Measurements from ENCODE around the gene CTDSP2. TPM values are rescaled to one million over a fixed set of nuclear protein-coding genes. Genes with fewer than 3 reads are reported as not detected.
A peak's percentile ranks its signal among the peaks of the same experiment; 100 is the strongest.
"Not testable (repeated sequence)": the region's sequence is repeated elsewhere in the genome, so short reads cannot be mapped to it uniquely, and the experiment has no call there.

CTDSP2 gene
- total and polyA plus RNA-seq, 7 donors = 13.9 to 91.8 (median 71.3) TPM

DNA sequence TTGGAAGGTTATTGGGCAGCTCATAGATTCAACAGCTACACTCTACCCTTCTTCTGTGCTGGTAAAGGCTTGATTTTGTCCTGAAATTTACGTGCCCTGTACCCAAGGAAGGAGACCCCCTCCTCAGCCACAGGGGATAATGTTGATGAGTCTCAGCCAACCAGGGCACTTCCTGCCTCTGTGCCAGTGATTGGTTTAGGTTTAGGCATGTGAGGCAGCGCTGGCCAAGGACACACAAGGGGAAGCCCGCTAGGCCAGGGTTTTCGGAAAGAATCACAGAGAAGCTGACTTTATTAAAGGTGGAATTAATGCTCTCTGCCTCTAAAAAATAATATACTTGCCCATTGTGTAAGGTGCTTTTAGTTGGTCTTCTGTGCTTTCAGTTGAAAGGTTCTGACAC, 15.4 kb upstream of the CTDSP2 start:
- H3K4me1 ChIP-seq = peaks cover 10% of the 10 kb centered on the region
- no peak overlapping the region for H3K27ac ChIP-seq
- no peak for DNase-seq
- intact Hi-C loops (cut with DNase I) = no loop called here
- no peaks in the 10 kb centered on the region for H3K27me3 ChIP-seq (ENCODE audit: insufficient read depth in 3 of 3, low read length in 2 of 3)
- H3K4me3 ChIP-seq = no peak overlapping the region
- no peak for ATAC-seq
- H3K36me3 ChIP-seq (ENCODE audit: insufficient read depth in 1 of 2, low read depth in 1 of 2) = no peaks in the 10 kb centered on the region
- no peaks in the 10 kb centered on the region for H3K9me3 ChIP-seq
- 78 to 96% (median 96%) methylated on average over 4 of the region's 4 CpGs for WGBS, 3 donors
- TF ChIP-seq, protein P1, sequence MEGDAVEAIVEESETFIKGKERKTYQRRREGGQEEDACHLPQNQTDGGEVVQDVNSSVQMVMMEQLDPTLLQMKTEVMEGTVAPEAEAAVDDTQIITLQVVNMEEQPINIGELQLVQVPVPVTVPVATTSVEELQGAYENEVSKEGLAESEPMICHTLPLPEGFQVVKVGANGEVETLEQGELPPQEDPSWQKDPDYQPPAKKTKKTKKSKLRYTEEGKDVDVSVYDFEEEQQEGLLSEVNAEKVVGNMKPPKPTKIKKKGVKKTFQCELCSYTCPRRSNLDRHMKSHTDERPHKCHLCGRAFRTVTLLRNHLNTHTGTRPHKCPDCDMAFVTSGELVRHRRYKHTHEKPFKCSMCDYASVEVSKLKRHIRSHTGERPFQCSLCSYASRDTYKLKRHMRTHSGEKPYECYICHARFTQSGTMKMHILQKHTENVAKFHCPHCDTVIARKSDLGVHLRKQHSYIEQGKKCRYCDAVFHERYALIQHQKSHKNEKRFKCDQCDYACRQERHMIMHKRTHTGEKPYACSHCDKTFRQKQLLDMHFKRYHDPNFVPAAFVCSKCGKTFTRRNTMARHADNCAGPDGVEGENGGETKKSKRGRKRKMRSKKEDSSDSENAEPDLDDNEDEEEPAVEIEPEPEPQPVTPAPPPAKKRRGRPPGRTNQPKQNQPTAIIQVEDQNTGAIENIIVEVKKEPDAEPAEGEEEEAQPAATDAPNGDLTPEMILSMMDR (IDR thresholded peaks at IDR 0.05) = no peak

DNA sequence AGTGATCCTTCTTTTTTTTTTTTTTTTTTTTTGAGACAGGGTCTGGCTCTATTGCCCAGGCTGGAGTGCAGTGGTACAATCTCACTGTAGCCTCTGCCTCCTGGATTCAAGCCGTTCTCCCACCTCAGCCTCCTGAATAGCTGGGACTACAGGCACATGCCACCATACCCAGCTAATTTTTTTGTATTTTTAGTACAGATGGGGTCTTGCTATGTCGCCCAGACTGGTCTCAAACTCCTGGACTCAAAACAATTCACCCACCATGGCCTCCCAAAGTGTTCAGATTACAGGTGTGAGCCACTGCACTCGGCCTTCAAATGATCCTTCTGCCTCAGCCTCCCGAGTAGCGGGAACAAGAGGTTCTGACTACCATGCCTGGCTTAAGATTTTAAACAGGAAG, 14.4 kb upstream of the CTDSP2 start:
- H3K9me3 ChIP-seq; DNase-seq; H3K4me3 ChIP-seq; H3K27me3 ChIP-seq (ENCODE audit: insufficient read depth in 3 of 3, low read length in 2 of 3); ATAC-seq; H3K27ac ChIP-seq; intact Hi-C loops (cut with DNase I); H3K36me3 ChIP-seq (ENCODE audit: insufficient read depth in 1 of 2, low read depth in 1 of 2): not testable (repeated sequence)
- peaks cover 10% of the 10 kb centered on the region for H3K4me1 ChIP-seq
- 96 to 99% (median 97%) methylated on average over 5 of the region's 5 CpGs for WGBS, 3 donors

DNA sequence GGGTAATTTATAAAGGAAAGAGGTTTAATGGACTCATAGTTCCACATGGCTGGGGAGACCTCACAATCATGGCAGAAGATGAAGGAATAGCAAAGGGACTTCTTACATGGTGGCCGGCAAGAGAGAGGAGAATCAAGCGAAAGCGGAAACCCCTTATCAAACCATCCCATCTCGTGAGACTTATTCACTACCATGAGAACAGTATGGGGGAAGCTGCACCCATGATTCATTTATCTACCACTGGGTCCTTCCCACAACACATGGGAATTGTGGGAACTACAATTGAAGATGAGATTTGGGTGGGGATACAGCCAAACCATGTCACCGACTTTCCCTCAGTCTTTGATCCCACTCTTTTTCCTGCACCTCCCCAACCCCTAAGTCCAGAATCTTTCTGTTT, 12.6 kb upstream of the CTDSP2 start:
- Histone ChIP-seq H3K4me1 (peaks cover 8% of the 10 kb centered on the region), H3K36me3 (ENCODE audit: insufficient read depth in 1 of 2, low read depth in 1 of 2) (no peaks in the 10 kb centered on the region), H3K9me3 (no peaks in the 10 kb centered on the region), H3K27me3 (ENCODE audit: insufficient read depth in 3 of 3, low read length in 2 of 3) (no peaks in the 10 kb centered on the region), H3K4me3 (no peak overlapping the region), H3K27ac (no peak overlapping the region)
- 91 to 93% (median 93%) methylated on average over 5 of the region's 5 CpGs for WGBS, 3 donors
- TF ChIP-seq, protein P1 (IDR thresholded peaks at IDR 0.05) = no peak
- DNase-seq (no peak), ATAC-seq (no peak)
- intact Hi-C loops (cut with DNase I) = no loop called here

DNA sequence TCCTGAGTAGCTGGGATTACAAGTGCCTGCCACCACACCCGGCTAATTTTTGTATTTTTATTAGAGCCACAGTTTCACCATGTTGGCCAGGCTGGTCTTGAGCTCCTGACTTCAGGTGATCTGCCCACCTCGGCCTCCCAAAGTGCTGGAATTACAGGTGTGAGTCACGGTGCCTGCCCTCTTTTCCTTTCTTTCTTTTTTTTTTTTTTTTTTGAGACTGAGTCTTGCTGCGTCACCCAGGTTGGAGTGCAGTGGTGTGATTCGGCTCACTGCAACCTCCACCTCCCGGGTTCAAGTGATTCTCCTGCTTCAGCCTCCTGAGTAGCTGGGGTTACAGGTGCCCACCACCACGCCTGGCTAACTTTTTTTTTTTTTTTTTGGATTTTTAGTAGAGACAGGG, 11.6 kb upstream of the CTDSP2 start:
- H3K9me3 ChIP-seq; H3K27me3 ChIP-seq (ENCODE audit: insufficient read depth in 3 of 3, low read length in 2 of 3); DNase-seq; ATAC-seq; H3K27ac ChIP-seq; H3K4me3 ChIP-seq; intact Hi-C loops (cut with DNase I); H3K36me3 ChIP-seq (ENCODE audit: insufficient read depth in 1 of 2, low read depth in 1 of 2); H3K4me1 ChIP-seq: not testable (repeated sequence)
- 93 to 99% (median 98%) methylated on average over 7 of the region's 7 CpGs for WGBS, 3 donors

DNA sequence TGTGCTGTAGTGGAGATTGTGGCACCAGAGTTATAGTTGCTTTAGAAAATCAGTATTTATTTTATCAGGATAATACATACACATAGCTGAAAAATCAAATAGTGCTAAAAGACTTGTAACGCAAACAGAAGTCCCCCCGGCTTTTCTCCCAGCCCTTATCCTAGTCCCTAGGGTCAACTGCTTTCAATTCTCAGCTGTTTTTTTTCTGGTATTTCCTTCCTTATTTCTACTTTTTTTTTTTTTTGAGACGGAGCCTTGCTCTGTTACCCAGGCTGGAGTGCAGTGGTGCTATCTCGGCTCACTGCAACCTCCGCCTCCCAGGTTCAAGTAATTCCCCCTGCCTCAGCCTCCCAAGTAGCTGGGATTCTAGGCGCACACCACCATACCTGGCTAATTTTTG, 8.4 kb upstream of the CTDSP2 start:
- H3K4me1 ChIP-seq = peaks cover 34% of the 10 kb centered on the region
- H3K9me3 ChIP-seq = no peaks in the 10 kb centered on the region
- no peak overlapping the region for H3K4me3 ChIP-seq
- 69 to 85% (median 73%) methylated on average over 6 of the region's 6 CpGs for WGBS, 3 donors
- no peaks in the 10 kb centered on the region for H3K36me3 ChIP-seq (ENCODE audit: insufficient read depth in 1 of 2, low read depth in 1 of 2)
- intact Hi-C loops (cut with DNase I) = no loop called here
- TF ChIP-seq, protein P1 (IDR thresholded peaks at IDR 0.05) = no peak
- no peak for DNase-seq
- H3K27me3 ChIP-seq (ENCODE audit: insufficient read depth in 3 of 3, low read length in 2 of 3) = no peaks in the 10 kb centered on the region
- H3K27ac ChIP-seq = no peak overlapping the region
- ATAC-seq = no peak

DNA sequence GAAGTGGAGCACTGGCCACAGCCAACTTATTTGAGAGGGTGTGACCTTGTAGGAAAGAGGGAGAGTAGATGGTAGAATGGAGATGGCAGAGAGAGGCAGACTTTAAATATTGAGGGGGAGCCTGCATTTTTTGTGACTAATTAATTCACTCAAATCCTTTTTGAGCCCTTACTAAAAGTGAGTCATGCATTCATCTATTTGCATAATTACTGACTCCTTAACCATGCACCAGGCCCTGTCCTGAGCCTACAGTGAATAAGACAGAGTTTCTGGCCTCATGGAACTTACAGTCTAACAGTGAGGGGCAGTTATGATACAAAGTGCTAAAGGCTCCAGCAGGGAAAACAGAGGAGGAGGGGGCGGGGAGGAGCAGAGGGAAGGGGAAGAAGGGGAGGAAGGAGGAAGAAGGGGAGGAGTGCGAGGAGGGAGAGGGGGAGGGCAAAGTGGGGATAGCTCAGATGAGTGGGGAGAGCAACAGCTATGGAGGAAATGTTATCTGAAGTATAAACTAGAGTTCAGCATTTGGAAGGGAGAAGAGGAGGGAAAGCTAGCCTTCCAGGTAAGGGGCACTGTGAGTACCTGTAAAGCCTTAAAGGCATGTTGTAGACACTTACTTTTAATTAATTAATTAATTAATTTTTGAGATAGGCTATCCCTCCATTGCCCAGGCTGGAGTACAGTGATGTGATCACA, 7.5 kb upstream of the CTDSP2 start:
- no peak for ATAC-seq
- Histone ChIP-seq H3K36me3 (ENCODE audit: insufficient read depth in 1 of 2, low read depth in 1 of 2) (no peaks in the 10 kb centered on the region), H3K27me3 (ENCODE audit: insufficient read depth in 3 of 3, low read length in 2 of 3) (no peaks in the 10 kb centered on the region), H3K9me3 (no peaks in the 10 kb centered on the region), H3K4me1 (peaks cover 39% of the 10 kb centered on the region), H3K27ac (peak overlapping the region; percentile 100), H3K4me3 (no peak overlapping the region)
- TF ChIP-seq, protein P1 (IDR thresholded peaks at IDR 0.05) = no peak
- intact Hi-C loops (cut with DNase I) = no loop called here
- 85 to 93% (median 92%) methylated on average over 2 of the region's 2 CpGs for WGBS, 3 donors
- DNase-seq = no peak

All from psoas muscle (tissue), 8 donors.